HG03565 (cell line): Measurements from ENCODE around the gene SIRPB1.
"Not testable (repeated sequence)": the region's sequence is repeated elsewhere in the genome, so short reads cannot be mapped to it uniquely, and the experiment has no call there.

Experiments used
- ATAC-seq: cut with Tn5 transposase; IDR thresholded peaks from one replicate; pipeline ENCODE4 v1.9.1; 2021; ENCODE audit warnings: mild to moderate bottlenecking, moderate library complexity; ENCODE audit not compliant: unreplicated experiment

Gene SIRPB1

GRCh38 chr20:1637226-1637625 is 17.4 kb upstream of the SIRPB1 start:
- ATAC-seq, result no peak

DNA sequence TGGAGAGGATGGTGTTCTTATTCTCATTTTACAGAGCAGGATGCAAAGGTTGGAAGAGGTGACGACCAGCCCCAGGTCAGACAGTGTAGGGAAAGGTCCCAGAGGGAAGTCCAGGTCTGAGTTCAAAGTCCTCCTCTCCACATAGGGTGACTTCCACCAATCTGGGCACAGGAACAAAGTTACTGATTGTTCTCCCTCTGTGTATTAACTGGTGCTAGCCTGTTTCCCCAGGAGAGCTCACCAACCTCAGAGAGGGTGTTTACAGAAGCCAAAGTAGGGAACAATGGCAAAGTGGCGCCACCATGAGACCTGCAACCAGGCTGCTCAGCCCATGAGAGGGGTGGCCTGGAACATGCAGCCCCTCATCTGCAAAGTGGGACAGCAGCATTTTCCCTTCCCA is 16.8 kb upstream of the SIRPB1 start:
- no peak for ATAC-seq

GRCh38 chr20:1635291-1635979 is 15.6 kb upstream of the SIRPB1 start:
- ATAC-seq, result no peak

DNA sequence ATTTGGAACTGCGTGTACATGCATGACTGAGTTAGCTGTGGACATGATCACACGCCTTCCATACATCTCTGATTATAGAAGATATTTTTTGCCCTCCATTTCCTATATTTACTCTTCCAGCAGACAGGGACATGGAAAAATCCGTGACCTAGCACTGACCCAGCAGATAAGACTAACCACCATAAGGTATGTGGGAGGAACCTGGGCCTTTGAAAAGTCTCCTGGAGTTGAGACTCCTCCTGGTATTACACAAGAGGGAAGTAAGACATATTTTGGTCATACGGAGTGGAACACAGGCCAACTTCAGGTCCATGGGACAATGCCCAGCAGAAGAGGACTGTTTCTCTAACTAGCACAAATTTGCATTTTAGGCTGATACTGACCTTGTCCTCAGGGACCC is 13.7 kb upstream of the SIRPB1 start:
- no peak for ATAC-seq

DNA sequence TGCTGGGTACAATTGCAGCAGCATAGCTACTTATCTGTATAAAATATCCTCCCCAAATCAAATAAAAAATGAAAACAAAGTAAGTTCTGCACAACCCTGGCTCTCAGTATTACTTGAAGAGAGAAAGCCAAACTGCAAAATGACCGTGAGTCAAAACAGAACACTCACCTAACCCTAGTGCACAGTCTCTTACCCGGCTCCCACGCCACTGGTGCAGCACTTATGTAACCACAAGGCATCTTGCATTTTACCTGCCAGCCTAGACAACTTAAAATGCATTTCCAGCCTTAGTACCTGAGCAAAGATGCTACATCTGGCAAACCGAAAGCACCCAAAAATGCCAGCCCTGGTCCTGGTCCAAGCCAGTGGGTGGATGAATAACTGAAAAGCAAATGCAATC is 12.4 kb upstream of the SIRPB1 start:
- no peak for ATAC-seq

GRCh38 chr20:1631309-1632151 is 11.7 kb upstream of the SIRPB1 start:
- no peak for ATAC-seq

- ATAC-seq, result no peak
Measured at GRCh38 chr20:1630186-1630585, 10.4 kb upstream of the SIRPB1 start.

DNA sequence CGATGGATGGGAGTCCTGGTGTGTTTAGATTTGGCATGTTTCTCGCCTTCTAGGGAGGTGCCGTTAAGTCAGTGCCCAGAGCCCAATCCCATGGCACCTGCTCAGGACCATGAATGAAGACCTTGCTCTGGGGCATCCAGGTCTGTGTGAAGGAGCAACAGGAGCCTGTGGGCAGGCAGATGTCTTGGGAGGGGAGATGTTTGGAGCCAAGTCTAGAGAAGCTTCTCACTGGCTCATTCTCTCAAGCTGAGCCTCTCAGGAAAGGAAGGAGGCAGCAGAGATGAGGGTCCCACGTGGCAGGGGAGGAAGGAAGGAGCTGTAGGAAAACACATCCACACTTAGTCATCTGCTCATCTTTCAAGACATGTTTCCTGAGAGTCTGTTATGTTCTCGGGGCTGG is 9.5 kb upstream of the SIRPB1 start:
- ATAC-seq, result no peak

- ATAC-seq, result no peak
Measured at GRCh38 chr20:1628621-1629020, 8.8 kb upstream of the SIRPB1 start.

DNA sequence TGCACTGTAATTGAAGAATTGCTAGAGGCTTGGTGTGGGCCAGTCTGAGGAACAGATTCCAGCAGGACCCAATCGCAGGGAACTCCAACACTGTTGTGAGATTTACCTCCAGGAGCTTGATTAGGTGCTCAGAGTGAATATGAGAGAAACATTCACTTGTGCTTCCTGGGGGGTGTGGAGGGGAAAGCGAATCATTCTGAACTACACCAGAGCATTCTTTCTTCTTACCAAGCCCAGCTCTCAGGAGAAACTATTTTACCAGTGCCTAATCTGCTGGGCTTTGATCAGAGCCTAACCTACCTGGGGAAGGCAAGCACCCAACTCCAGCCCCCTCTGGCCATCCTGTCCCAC is 7.4 kb upstream of the SIRPB1 start:
- ATAC-seq, result no peak

GRCh38 chr20:1626528-1627199 is 6.9 kb upstream of the SIRPB1 start:
- ATAC-seq, result no peak

DNA sequence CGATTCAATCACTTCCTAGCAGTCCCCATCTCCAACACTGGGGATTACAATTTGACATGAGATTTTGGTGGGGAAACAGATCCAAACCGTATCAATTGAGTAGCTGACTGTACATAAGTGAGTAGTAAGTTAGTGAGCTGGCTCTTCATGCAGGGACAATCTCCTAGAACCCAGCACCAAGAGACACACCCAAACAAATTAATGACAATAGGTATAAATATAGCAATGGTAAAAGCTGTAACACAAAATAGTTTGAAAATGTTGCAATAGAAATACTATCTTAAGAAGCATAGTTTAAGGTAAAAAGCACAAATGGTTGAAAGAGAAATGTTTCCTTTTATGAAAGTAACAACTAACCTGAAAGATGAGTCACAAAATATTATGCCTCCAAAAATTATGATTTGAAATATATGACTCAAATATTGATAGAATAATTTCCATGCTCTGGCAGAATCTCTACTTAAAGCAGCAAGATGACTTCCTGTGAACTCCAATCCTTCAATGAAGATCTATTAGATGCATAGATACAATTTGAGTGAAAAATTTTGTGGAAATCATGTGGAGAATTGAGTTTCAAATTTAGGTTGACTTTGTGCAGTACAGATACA is 5.4 kb upstream of the SIRPB1 start:
- ATAC-seq, result no peak

GRCh38 chr20:1623501-1624205 is 3.8 kb upstream of the SIRPB1 start:
- ATAC-seq, result no peak

GRCh38 chr20:1622450-1622849 is 2.6 kb upstream of the SIRPB1 start:
- no peak for ATAC-seq

DNA sequence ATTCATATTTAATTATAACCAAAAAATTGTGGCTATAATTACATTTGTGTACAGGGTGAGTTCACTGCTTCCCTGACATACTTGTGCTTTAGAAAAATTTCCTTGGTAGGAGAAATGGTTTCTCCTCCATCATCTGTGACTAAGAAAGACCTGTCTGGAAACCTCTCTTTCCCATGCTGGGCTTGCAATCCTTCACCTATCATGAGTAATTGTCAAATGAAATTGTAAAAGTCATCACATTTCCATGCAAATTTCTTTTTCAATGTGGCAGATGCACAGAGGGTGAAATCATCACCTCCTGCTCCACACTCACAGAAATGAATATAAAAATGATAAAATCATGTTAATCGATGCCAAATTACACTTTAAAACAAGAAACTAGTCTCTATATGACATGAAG is 1.5 kb upstream of the SIRPB1 start:
- ATAC-seq, result no peak

DNA sequence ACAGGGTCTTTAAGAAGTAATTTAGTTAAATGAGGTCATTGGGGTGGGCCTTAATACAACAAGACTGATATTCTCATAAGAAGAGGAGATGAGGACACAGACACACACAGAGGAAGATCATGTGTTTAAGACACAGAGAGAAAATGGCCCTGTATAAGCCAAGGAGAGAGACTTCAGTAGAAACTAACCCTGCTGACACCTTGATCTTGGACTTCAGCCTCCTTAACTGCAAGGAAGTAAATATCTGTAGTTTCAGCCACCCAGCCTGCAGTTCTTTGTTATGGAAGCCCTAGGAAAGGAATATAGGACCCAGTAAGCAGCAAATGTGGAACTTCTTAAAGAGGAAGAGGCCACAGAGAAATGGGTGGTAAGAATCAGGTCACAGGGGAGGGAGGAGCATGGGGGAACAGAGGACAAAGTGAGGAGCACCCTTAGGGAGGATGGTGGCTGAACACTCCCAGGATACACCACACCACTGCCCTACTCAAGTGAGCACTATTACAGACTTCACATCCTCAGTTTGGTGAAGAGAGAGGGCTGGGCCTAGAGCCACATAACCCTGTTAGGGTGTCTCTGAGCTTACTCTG is 762 bp downstream of the SIRPB1 start:
- ATAC-seq, result no peak

DNA sequence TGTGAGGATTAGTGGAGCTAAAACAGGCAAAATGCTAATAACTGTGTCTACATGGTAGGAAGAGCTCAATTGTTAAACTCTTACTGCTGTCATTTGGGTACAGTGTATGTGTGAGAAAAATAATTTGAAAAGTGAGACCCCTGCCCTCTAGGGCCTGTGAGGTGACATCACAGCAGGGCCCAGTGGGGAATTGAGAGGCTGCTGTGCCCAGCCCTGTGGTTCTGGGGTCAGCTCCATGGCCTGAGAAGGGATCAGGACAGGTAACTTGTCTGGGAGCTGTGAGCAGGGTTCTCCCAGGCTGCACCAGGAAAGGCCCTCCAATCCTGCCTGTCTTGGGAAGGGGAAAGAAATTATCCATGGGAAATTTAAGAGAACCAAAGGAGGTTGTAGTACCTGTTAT is 1.3 kb downstream of the SIRPB1 start:
- no peak for ATAC-seq

- ATAC-seq, result no peak
Measured at GRCh38 chr20:1616858-1617434, 2.9 kb downstream of the SIRPB1 start.

DNA sequence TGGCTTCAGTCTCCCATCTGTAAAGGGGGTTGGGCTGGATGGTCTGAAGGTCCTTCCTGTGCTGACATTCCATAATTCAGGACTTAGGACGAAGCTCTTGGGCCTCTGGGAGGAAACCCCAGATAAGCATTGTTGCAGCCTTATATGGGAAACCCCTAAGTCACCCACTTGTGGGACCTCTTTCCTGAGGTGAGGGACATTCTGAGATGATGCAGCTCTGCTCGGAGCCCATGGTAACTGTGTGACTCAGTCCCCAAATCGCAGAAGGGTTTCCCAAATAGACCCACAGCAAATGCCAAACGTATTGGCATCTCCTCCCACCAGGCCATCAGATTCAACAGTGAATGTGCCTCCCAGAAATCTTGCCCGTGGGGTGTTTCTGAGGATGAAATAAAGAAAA is 9.4 kb downstream of the SIRPB1 start:
- ATAC-seq, result not testable (repeated sequence)

DNA sequence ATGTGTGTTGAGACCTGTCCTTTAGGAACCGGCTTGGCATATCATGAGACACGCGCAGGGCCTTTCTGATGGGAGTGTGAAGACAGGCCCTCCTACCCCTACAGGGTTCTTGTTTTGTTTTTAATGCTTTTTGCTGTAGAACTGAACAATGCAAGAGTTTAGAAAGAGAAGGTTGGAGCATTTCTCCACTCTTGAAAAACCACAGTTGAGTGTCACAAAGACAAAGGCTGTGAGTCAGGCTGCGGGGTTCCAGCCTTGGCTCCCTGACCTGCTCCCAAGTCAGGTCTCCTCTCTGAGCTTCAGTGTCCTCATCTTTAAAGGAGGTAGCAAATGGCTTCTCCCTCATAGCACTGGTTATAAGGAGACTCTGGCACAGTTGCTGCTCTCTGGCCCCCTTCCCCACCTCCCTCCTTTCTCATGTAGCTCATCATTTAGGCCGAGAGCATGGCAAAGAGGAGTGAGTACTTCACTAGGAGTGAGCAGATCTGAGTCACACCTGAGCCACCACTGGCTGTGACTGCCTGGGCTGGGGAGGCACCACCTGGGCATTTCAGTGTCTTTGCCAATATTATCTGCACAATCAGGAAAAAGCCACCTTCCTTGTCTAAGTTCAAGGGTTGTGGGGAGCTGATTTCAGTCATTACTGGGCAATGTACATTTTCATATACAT is 11.0 kb downstream of the SIRPB1 start:
- not testable (repeated sequence) for ATAC-seq
